Keratinocyte (primary cell): Measurements from ENCODE around the gene ALK. TPM values are rescaled to one million over a fixed set of nuclear protein-coding genes. Genes with fewer than 3 reads are reported as not detected.

Source experiments
- DNase-seq: peaks from one replicate; pipeline ENCODE4 v3.0.0-alpha.2; 2011; ENCODE audit warnings: low read depth, missing footprints, low spot score
- FAIRE-seq: peaks from 2 replicates; lab custom pipeline; 2011; peaks lifted over from hg19 to GRCh38; lab: Jason Lieb, UNC
- H2AFZ ChIP-seq: 2 replicates; pipeline ENCODE4 v1.6.0; 2012; ENCODE audit warnings: low read length, control low read depth, inconsistent platforms; ENCODE audit not compliant: control insufficient read depth
- H3K27ac ChIP-seq: 2 replicates; pipeline ENCODE4 v1.5.1; 2011; ENCODE audit warnings: low read length; ENCODE audit not compliant: control insufficient read depth, insufficient read depth
- H3K27me3 ChIP-seq: 3 replicates; pipeline ENCODE4 v1.6.0; 2011; ENCODE audit warnings: low read length; ENCODE audit not compliant: control insufficient read depth, insufficient read depth; ENCODE audit errors: extremely low read depth
- H3K36me3 ChIP-seq, 2 experiments: 2 replicates in 1 of 2; 3 replicates in 1 of 2; pipeline ENCODE4 v1.5.1; 2011; ENCODE audit warnings: low read length in 2 of 2, mild to moderate bottlenecking in 1 of 2; ENCODE audit not compliant: control insufficient read depth in 2 of 2, insufficient read depth in 2 of 2; ENCODE audit errors: extremely low read depth in 1 of 2
- H3K4me1 ChIP-seq: 3 replicates; pipeline ENCODE4 v1.5.1; 2011; ENCODE audit warnings: low read length; ENCODE audit not compliant: control insufficient read depth, insufficient read depth; ENCODE audit errors: extremely low read depth
- H3K4me2 ChIP-seq: 3 replicates; pipeline ENCODE4 v1.6.0; 2011; ENCODE audit warnings: low read depth, low read length; ENCODE audit not compliant: control insufficient read depth, insufficient read depth; ENCODE audit errors: extremely low read depth
- H3K4me3 ChIP-seq, 3 experiments: fragments of 200-600 bp in 1 of 3; sonication (generic) in 1 of 3; 2 replicates in 2 of 3; 3 replicates in 1 of 3; pipeline ENCODE4 v1.5.1; 2011 to 2016; ENCODE audit warnings: low read length in 3 of 3, mild to moderate bottlenecking in 3 of 3, control low read depth in 2 of 3, inconsistent platforms in 1 of 3, low read depth in 1 of 3, mixed read lengths in 1 of 3, mixed run types in 1 of 3, moderate library complexity in 1 of 3; ENCODE audit not compliant: control insufficient read depth in 2 of 3, insufficient read depth in 2 of 3; ENCODE audit errors: extremely low read depth in 1 of 3
- H3K79me2 ChIP-seq: 2 replicates; pipeline ENCODE4 v1.6.0; 2012; ENCODE audit warnings: low read length; ENCODE audit not compliant: control insufficient read depth, insufficient read depth
- H3K9ac ChIP-seq: 3 replicates; pipeline ENCODE4 v1.6.0; 2011; ENCODE audit warnings: low read length; ENCODE audit not compliant: control insufficient read depth, insufficient read depth; ENCODE audit errors: extremely low read depth
- H3K9me1 ChIP-seq: 3 replicates; pipeline ENCODE4 v1.6.0; 2011; ENCODE audit warnings: low read length; ENCODE audit not compliant: control insufficient read depth, insufficient read depth; ENCODE audit errors: extremely low read depth
- H3K9me3 ChIP-seq: 2 replicates; pipeline ENCODE4 v1.5.1; 2012; ENCODE audit warnings: low read depth, low read length; ENCODE audit not compliant: control insufficient read depth
- H4K20me1 ChIP-seq: 3 replicates; pipeline ENCODE4 v1.6.0; 2011; ENCODE audit warnings: low read length; ENCODE audit not compliant: control insufficient read depth, insufficient read depth; ENCODE audit errors: extremely low read depth
- EZH2 ChIP-seq: IDR thresholded peaks from one replicate; pipeline ENCODE4 v1.6.1; 2012; ENCODE audit warnings: inconsistent platforms, mild to moderate bottlenecking, low read length, moderate library complexity
- dilution Hi-C: fragments of 300-500 bp; cut with MboI; formaldehyde crosslinking; loops from one replicate; pipeline ENCODE4 v1.7.0; 2020; ENCODE audit warnings: low sequenced_read_pairs; ENCODE audit not compliant: extremely low pct_ligation_motif_present
- polyA plus RNA-seq, 5 experiments: library from polyadenylated mRNA; depleted of rRNA in 3 of 5; stranded (reverse) in 3 of 5; stranded (forward) in 1 of 5; unstranded in 1 of 5; fragments of >200 nt; gene quantifications; 1 replicate in 1 of 5; 2 replicates in 3 of 5; 3 replicates in 1 of 5; pipeline versions ENCODE4 v1.2.1 to v1.2.3, GENCODE V29; 2011 to 2012; ENCODE audit warnings: missing spikeins in 2 of 5, low read depth in 1 of 5, low replicate concordance in 1 of 5
- TF ChIP-seq, protein P1 (sequence below), 3 experiments: IDR thresholded peaks in 1 of 3; conservative IDR thresholded peaks in 1 of 3; optimal IDR thresholded peaks in 1 of 3; 2 replicates in 2 of 3; 3 replicates in 1 of 3; pipeline versions ENCODE3 to v1.5.1; 2011; ENCODE audit warnings: low read length in 3 of 3, mild to moderate bottlenecking in 3 of 3, moderate library complexity in 2 of 3, control low read depth in 1 of 3, inconsistent platforms in 1 of 3; ENCODE audit not compliant: insufficient read depth in 2 of 3; ENCODE audit errors: extremely low read depth in 1 of 3

Gene ALK
- polyA plus RNA-seq, 1 donor (not counting 4 experiments of a cell fraction or from before 2014, with no cell fraction given) = not detected

GRCh38 chr2:29227935-29228675 is 693.3 kb downstream of the ALK start:
- Histone ChIP-seq H4K20me1 (peaks cover 2% of the 10 kb centered on the region), H3K4me1 (peaks cover 14% of the 10 kb centered on the region), H3K9me3 (no peaks in the 10 kb centered on the region), H3K9me1 (no peaks in the 10 kb centered on the region), H3K27ac (no peak overlapping the region), H3K27me3 (peaks cover 40% of the 10 kb centered on the region), H3K4me2 (no peak overlapping the region), H3K79me2 (no peaks in the 10 kb centered on the region), H3K9ac (no peak overlapping the region), H3K36me3 (no peaks in the 10 kb centered on the region), H3K4me3 (no peak overlapping the region), H2AFZ (no peak overlapping the region)
- dilution Hi-C loops = no loop called here
- DNase-seq (no peak), FAIRE-seq (no peak)
- TF ChIP-seq, protein P1, sequence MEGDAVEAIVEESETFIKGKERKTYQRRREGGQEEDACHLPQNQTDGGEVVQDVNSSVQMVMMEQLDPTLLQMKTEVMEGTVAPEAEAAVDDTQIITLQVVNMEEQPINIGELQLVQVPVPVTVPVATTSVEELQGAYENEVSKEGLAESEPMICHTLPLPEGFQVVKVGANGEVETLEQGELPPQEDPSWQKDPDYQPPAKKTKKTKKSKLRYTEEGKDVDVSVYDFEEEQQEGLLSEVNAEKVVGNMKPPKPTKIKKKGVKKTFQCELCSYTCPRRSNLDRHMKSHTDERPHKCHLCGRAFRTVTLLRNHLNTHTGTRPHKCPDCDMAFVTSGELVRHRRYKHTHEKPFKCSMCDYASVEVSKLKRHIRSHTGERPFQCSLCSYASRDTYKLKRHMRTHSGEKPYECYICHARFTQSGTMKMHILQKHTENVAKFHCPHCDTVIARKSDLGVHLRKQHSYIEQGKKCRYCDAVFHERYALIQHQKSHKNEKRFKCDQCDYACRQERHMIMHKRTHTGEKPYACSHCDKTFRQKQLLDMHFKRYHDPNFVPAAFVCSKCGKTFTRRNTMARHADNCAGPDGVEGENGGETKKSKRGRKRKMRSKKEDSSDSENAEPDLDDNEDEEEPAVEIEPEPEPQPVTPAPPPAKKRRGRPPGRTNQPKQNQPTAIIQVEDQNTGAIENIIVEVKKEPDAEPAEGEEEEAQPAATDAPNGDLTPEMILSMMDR (optimal IDR thresholded peaks at IDR 0.05 in 1 of 3, IDR thresholded peaks at IDR 0.05 in 1 of 3, conservative IDR thresholded peaks at IDR 0.05 in 1 of 3; ENCODE audit: extremely low read depth in 1 of 3, insufficient read depth in 2 of 3, low read length in 3 of 3) = no peak
- TF ChIP-seq EZH2 = no peak

DNA sequence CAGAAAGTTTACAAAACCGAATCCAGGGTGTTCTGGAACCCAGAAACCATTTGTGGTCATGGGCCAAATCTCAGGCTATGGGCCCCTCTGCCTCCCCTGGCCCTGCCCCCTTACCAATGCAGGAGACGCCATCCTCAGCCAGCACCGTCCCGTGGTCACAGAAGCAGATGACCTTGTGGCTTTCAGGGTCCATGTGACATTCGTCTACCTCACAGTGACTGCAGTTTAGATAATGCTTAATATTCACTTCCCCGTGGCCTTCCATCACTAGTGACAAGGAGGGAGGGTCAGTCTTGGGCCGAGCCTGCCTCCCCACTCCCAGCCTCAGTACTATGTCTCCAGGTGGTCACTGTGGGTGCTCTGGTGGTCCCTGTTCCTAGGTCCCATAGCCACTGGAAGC is 694.6 kb downstream of the ALK start:
- H3K9ac ChIP-seq = no peak overlapping the region
- H4K20me1 ChIP-seq = peaks cover 2% of the 10 kb centered on the region
- peaks cover 14% of the 10 kb centered on the region for H3K4me1 ChIP-seq
- TF ChIP-seq EZH2 = no peak
- TF ChIP-seq, protein P1 (optimal IDR thresholded peaks at IDR 0.05 in 1 of 3, IDR thresholded peaks at IDR 0.05 in 1 of 3, conservative IDR thresholded peaks at IDR 0.05 in 1 of 3; ENCODE audit: extremely low read depth in 1 of 3, insufficient read depth in 2 of 3, low read length in 3 of 3) = no peak
- no peaks in the 10 kb centered on the region for H3K36me3 ChIP-seq
- H3K9me3 ChIP-seq = no peaks in the 10 kb centered on the region
- H3K27ac ChIP-seq = no peak overlapping the region
- DNase-seq (no peak), FAIRE-seq (no peak)
- H3K4me3 ChIP-seq = no peak overlapping the region
- no peak overlapping the region for H3K4me2 ChIP-seq
- dilution Hi-C loops = no loop called here
- H3K27me3 ChIP-seq = peaks cover 40% of the 10 kb centered on the region
- H3K79me2 ChIP-seq = no peaks in the 10 kb centered on the region
- no peak overlapping the region for H2AFZ ChIP-seq
- no peaks in the 10 kb centered on the region for H3K9me1 ChIP-seq
